GM11168 (cell line): Measurements from ENCODE around the gene ANKRD28.
"Not testable (repeated sequence)": the region's sequence is repeated elsewhere in the genome, so short reads cannot be mapped to it uniquely, and the experiment has no call there.

Experiments used
- in situ Hi-C: fragments of 300-500 bp; cut with MboI; formaldehyde crosslinking; loops from one replicate; pipeline ENCODE4 v1.12.0; 2022; ENCODE audit warnings: low sequenced_read_pairs; ENCODE audit not compliant: unreplicated experiment

ANKRD28 gene

DNA sequence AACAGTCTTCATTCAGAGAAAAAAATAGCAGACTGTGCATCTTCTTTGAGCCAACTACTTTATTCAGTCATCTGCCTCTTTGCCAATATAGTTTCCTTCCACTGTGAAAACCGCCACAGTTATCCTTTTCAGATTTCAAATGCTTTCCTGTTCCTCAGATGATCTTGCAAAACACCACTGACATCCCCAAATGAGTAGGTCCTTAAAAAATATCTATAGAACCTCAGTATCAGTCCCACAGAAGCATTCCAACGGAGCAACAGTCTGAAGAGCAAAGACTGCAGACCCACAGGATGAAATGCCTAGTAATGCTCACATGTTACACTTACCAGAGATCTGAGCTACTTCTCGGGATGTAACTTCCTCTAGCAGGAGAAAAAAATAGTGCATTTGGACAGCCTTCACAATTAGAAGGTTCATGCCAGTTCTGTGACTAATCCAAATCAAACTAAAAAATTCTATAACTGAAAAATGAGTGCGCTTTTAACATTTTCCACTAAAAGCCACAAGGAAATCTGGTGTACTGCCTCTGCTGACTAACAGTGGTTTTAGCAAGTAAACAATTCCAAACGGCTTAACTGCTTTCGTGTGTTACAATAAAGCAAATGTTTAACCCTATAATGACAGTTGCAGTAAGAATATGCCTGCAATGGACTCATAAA is at the start of gene ANKRD28:
Gene ANKRD28 (minus strand): TSS at position 338 of the 662 bp plus-strand sequence. CDS start 1,458 bp downstream, outside the sequence.
- in situ Hi-C loops, result no loop called here

DNA sequence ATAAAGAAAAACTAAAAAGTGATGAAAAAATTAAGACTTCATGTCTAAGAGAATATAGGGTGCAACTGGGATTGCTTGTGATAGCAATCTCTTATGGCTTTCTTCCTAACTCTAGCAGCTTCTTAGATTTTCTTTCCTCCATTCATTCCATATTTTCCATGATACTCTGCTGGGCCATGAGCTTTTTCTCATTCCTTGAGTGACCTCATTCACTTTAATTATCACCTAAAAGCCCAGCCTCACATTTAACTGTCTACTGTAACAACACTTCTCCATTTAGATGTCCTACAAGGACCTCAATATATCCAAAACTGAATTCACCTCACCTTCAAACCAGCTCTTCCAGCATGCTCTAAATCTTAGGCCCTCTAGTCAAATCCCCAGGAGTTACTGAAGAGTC is 49.5 kb upstream of the ANKRD28 start:
- in situ Hi-C loops, result no loop called here

DNA sequence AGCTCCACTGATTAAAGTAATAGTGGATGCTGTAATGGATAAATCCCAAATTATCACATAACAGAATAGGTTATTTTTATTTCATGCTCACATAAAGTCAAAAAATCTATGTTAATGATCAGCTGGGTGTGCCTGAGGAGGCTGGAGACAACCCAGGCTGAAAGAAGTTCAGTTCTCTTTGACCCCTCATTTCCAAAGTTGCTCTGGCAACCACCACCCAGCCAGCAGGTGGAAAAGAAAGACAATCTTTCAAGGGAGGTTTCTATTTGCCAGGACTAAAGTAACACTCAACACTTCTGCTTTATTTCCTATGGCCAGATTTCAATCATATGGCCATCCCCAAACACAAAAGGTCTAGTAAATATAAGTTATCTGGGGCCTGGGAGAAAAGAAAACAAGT is 48.8 kb upstream of the ANKRD28 start:
- in situ Hi-C loops, result no loop called here

DNA sequence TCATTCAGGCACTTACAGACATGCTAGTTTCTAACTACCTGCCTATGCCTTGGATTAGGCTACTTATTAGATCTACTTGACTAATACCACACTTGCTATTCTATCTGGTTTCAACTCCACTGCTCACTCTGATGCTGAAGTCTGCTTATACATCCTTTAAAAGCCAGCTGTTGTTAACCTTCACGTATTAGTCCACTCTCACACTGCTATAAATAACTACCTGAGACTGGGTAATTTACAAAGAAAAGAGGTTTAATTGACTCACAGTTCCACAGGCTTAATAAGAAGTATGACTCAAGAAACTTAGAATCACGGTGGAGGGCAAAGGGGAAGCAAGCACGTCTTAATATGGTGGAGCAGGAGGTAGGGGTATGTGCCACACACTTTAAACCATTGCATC is 47.7 kb upstream of the ANKRD28 start:
- in situ Hi-C loops, result no loop called here

DNA sequence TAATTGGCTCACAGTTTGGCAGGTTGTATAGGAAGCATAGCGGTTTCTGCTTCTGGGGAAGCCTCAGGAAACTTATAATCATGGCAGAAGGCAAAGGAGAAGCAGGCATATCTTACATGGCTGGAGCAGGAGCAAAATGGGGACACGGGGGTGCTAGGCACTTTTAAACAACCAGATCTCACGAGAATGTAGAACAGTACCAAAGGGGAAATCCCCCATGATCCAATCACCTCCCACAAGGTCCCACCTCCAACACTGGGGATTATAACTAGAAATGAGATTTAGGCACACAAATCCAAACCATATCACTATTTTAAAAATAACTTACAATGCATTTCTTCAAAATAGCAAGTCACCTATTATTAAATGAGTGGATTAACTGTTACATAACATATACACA is 47.1 kb upstream of the ANKRD28 start:
- in situ Hi-C loops, result no loop called here

DNA sequence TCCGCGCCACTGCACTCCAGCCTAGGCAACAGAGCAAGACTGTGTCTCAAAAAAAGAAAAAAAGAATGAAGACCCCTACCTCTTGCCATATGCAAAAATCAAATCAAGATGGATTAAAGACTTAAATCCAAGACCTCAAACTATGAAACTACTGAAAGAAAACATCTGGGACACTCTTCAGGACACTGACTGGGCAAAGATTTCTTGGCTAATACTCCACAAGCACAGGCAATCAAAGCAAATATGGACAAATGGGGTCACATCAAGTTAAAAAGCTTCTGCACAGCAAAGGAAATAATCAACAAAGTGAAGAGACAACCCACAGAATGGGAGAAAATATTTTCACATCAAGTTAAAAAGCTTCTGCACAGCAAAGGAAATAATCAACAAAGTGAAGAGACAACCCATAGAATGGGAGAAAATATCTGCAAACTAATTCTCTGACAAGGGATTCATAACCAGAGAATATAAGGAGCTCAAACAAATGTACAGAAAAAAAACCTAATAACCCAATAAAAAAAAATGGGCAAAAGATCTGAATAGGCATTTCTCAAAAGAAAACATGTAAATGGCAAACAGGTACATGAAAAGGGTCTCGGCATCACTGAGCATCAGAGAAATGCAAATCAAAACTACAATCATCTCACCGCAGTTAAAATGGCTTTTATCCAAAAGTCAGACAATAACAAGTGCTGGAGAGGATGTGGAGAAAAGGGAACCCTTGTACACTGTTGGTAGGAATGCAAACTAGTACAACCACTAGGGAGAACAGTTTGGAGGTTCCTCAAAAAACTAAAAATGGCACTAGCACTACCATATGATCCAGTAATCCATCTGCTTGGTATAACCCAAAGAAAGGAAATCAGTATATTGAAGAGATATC is 43.6 kb upstream of the ANKRD28 start:
- in situ Hi-C loops, result not testable (repeated sequence)

DNA sequence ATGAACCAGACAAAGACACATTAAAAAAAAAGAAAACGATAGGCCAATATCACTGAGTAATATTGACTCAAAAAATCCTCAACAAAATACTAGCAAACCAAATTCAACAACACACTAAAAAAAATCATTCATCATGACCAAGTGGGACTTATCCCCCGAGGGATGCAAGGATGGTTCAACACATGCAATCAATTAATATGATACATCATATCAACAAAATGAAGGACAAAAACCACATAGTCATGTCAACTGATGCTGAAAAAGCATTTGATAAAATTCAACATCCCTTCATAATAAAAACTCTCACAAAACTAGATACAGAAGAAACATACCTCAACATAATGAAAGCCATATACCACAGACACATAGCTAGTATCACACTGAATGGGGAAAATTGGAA is 41.8 kb upstream of the ANKRD28 start:
- in situ Hi-C loops, result no loop called here

DNA sequence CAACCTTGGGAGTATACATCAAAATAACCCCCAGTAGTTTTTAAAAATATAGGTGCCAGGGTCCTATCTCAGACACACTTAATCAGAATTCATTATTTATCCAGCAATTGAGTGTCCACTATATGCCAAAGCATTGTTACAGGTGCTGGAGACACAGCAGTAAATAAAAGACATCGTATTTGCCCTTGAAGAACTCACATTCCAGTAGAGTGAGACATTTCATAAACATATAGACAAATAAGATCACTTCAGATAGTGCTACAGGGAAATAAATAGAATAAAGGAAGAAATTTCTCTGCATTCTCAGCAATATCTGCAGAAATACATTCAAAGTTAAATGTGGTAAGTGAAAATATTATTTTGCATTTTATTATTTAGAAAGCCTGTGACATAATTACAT is 34.1 kb upstream of the ANKRD28 start:
- in situ Hi-C loops, result no loop called here

DNA sequence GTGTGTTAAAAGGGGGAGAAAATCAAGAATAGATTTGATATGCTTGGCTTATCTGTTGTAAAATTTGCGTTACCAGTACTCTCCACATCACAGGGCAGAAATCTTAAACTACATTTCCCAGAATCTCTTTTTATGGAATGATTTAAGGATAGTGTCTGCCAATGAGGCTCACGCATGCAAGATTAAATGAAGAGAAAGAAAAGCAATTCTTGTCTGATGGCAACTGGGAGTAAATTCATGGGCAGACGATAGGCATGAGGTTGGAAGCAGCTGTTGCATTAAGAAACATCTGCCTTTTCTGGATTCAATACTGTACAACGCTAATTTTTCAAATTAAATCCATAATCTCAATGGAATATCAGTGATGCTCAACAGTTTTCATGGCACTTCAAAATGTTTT is 27.2 kb upstream of the ANKRD28 start:
- in situ Hi-C loops, result no loop called here

DNA sequence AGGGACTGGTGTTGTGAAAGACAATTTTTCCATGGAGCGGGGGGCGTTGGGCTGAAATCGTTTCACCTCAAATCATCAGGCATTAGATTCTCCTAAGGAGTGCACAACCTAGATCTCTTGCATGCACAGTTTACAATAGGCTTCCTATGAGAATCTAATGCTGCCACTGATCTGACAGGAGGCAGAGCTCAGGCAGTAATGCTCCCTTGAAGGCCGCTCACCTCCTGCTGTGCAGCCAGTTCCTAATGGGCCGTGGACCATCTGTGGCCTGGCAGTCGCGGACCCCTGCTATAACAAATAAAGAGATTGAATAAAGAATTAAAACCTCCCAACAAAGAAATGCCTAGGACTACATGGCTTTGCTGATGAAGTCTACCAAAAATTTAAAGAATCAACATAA is 25.3 kb upstream of the ANKRD28 start:
- in situ Hi-C loops, result no loop called here

DNA sequence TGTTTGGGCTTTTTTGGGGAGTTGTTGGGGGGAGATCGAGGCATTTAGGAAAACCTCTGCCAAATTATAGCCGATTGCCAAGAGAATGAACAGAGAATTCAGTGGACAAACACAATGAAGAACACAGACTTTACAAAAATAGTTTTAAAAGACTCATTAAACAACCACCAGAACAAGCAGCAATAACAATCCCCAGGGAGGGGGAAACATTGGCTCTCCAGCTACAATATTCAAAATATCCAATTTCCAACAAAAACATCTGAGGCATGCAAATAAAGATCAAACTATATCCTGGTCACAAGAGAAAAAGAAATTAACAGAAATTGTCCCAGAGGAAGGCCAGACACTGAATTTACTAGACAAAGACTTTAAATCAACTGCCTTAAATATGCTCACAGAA is 24.5 kb upstream of the ANKRD28 start:
- in situ Hi-C loops, result no loop called here

DNA sequence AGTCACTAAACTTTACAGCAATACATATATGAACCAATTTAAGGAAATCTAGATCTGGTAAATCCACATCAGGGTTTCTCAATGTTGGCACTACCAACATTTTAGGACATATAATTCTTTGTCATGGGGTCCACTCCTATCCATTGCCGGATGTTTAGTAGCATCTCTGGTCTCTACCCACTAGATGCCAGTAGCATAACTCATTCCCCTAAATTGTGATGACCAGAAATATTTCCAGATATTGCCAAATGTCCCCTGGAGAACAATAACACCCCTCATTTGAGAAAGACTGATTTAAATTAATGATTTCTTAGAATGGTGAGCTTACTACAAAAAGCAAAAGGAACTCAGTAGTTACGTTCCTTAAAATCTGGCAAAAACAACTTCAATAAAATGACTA is 23.1 kb upstream of the ANKRD28 start:
- in situ Hi-C loops, result no loop called here

DNA sequence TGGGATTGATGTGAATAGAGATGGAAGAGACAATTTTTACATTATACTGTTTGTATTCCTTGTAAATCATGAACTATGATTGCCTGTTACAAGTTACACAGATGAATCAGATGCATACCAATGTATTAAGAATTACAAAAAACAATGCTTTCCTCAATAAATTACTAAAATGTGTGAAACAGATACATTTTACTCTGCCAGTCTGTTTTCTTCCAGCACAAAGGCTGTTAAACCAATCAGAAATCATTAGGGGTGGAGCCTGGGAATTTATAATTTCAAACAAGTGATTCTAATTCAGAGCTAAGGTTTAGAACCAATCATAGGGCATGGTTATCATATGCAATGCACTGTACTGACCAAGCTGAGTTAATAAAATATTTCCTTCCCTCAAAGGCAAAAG is 21.8 kb upstream of the ANKRD28 start:
- in situ Hi-C loops, result loop anchor here (10.0 kb wide), 1 partner anchor 435 kb away; no protein-coding TSS in a partner anchor

DNA sequence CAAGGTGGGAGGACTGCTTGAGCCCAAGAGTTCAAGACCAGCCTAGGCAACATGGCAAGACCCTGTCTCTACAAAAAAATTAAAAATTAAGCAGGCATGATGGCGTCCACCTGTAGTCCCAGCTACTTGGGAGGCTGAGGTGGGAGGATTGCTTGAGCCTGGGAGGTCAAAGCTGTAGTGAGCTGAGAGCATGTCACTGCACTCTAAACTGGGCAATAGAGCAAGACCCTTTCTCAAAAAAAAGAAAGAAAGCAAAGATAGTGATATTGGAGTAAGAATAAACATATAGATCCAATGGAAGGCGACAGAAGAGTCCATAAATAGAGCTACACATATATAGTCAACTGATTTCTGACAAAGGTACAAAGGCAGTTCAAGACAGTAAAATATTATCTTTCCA is 21.3 kb upstream of the ANKRD28 start:
- in situ Hi-C loops, result loop anchor here (10.0 kb wide), 1 partner anchor 436 kb away; no protein-coding TSS in a partner anchor

DNA sequence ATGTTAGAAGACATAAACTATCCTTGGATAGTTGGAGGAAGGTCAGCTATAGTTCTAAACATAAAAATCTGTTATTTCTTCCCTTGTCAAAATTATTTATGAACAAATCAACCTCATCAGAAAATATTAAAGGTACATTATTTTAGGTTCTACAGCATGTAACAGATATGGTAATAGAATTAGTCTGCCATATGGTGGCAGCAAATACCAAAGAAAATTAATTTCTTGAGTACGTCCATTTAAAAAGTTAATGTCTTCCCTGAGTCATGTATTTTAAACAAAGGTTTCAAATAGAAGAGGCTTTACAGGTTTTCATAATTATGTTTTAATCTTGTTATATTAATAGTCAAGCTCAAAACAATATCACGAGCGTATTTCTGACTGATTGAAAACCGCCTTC is 17.9 kb upstream of the ANKRD28 start:
- in situ Hi-C loops, result loop anchor here (10.0 kb wide), 1 partner anchor 439 kb away; no protein-coding TSS in a partner anchor

DNA sequence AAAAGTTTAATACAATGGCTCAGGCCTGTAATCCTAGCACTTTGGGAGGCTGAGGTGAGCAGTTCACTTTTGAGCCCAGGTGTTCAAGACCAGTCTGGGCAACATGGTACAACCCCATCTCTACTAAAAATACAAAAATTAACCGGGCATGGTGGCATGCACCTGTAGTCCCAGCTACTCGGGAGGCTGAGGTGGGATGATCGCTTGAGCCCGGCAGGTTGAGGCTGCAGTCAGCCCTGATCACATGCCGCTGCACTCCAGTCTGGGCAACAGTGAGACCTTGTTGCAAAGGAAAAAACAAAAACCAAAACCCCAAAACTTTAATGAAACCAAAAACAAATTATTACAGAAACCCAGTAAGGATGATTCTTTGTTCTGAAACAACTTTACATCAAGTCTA is 15.3 kb upstream of the ANKRD28 start:
- in situ Hi-C loops, result loop anchor here (10.0 kb wide), 1 partner anchor 442 kb away; no protein-coding TSS in a partner anchor

DNA sequence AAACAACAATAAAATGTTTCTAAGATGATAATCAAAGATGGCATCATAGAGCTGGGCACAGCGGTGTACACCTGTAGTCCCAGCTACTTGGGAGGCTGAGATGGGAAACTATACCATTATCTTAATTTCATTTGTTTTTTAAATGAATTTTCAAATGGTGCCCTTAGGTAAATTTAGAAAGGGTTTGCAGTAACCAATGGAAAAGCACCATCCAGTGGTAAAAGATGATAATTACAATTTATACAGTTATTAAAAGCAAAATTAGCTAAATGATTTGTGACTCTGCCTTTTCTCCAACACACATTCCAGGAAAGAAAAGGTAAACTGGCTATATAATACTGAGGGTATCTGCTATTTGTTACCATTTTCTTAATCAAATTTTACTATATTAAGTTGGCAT is 14.4 kb upstream of the ANKRD28 start:
- in situ Hi-C loops, result loop anchor here (10.0 kb wide), 1 partner anchor 443 kb away; no protein-coding TSS in a partner anchor

DNA sequence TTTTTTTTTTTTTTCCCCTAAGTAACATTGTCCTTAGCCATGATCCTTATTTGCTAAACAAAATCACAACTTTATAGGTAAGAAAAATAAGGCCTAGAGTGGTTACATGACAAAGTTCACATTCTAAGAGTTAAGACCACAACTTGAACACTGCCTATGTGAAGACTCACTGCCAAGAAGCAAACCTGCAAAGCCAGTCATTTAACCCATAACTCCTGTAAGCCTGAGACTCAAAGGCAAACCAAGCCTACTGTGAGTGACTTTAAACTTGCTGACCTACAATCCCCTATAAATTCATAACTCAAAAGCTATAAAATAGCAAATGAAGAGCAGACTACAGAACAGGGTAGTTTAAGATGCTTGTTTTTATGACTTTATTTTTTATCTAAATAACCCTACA is 12.9 kb upstream of the ANKRD28 start:
- in situ Hi-C loops, result loop anchor here (10.0 kb wide), 1 partner anchor 444 kb away; no protein-coding TSS in a partner anchor

DNA sequence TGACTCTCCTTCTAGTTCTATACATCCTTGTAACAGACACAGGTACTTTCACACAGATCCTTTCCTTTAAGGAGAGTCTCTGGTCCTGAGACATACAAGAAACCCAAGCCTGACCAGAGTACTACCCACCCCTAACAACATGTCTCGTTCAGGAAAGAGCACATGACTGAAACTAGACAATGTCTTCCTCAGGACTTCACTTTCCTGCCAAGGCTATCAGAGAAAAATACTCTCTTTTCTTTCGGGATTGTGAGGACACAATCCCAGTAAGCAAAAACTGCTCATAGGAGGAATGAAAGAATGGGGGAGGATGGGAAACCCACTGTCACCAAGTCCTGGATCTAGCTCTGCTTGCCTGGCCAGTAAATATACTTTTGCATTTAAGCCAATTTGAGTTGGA is 11.5 kb upstream of the ANKRD28 start:
- in situ Hi-C loops, result loop anchor here (10.0 kb wide), 1 partner anchor 175 kb away; no protein-coding TSS in a partner anchor

DNA sequence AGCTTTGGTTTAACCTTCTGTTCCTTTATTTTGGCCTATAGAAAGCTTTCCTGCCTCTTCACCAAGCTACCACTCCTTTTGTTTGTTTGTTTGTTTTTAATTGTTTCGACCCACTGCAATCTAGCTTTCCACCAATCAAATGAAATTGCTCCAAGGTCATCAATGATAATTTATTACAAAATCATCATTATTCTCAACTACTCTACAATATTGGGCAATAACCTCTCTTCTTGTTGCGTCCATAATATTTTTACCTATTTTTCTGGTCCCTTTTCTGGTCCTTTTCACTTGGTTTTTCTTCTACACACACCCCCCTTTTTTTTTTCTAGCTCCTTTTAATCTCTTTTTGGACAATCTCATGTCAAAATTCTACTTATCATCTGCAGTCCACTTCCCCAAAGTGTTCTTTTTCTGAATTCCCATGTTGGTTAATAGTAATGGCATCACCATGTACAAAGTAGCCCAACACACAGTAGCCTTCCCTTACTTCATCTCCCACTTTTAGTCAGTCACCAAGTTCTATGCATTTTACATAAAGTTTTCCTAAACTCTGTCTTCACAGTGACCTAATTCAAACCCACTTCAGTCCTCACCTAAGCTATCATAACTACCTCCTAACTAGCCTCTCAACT is 11.0 kb upstream of the ANKRD28 start:
- in situ Hi-C loops, result loop anchor here (10.0 kb wide), 1 partner anchor 174 kb away; no protein-coding TSS in a partner anchor
